IMR-90 (cell line): Measurements from ENCODE around the gene TMEM139. TPM values are rescaled to one million over a fixed set of nuclear protein-coding genes. Genes with fewer than 3 reads are reported as not detected.
"Not testable (repeated sequence)": the region's sequence is repeated elsewhere in the genome, so short reads cannot be mapped to it uniquely, and the experiment has no call there.

Source experiments
- ATAC-seq: fragments of 200-7000 bp; cut with Tn5 transposase; 2 replicates; pipeline ENCODE4 v1.9.1; 2020; ENCODE audit warnings: low read depth, mild to moderate bottlenecking, moderate library complexity
- BruUV-seq: library from RNA; stranded (reverse); fragments of 400-500 nt; replicated peaks from 2 replicates; lab custom pipeline; 2021; lab: Mats Ljungman, UMichigan
- CTCF ChIA-PET: fragments of 300-600 bp; formaldehyde crosslinking; extraction: SDS; loops from one replicate; lab custom pipeline; 2021; ENCODE audit warnings: antibody characterized with exemption; lab: Yijun Ruan, JAX
- POLR2A ChIA-PET: fragments of 300-600 bp; sonication (Branson Sonifier 250); formaldehyde crosslinking; loops from one replicate; lab custom pipeline; 2022; ENCODE audit warnings: antibody characterized with exemption; ENCODE audit not compliant: unreplicated experiment; lab: Charles Lee
- DNase-seq: peaks from one replicate; pipeline ENCODE4 v3.0.0; 2013
- H2AFZ ChIP-seq: replicated peaks from 2 replicates; pipeline ENCODE3; 2013; ENCODE audit warnings: low read length, mild to moderate bottlenecking; ENCODE audit not compliant: poor library complexity
- H2AK5ac ChIP-seq: 2 replicates; pipeline ENCODE4 v1.6.1; 2013; ENCODE audit warnings: low read depth, low read length, inconsistent platforms
- H2AK9ac ChIP-seq: replicated peaks from 2 replicates; pipeline ENCODE3; 2013; ENCODE audit warnings: mild to moderate bottlenecking, low read depth, low read length, moderate library complexity; ENCODE audit not compliant: poor library complexity
- H2BK120ac ChIP-seq: 2 replicates; pipeline ENCODE4 v1.6.1; 2013; ENCODE audit warnings: low read depth, low read length, inconsistent platforms
- H2BK15ac ChIP-seq: 3 replicates; pipeline ENCODE4 v1.6.1; 2013; ENCODE audit warnings: low read depth, low read length, inconsistent platforms
- H2BK20ac ChIP-seq: 2 replicates; pipeline ENCODE4 v1.6.1; 2013; ENCODE audit warnings: low read depth, mild to moderate bottlenecking, inconsistent platforms, low read length, moderate library complexity
- H2BK5ac ChIP-seq: 2 replicates; pipeline ENCODE4 v1.6.1; 2013; ENCODE audit warnings: mild to moderate bottlenecking, low read depth, low read length, inconsistent platforms; ENCODE audit not compliant: poor library complexity, severe bottlenecking
- H3K14ac ChIP-seq: replicated peaks from 2 replicates; pipeline ENCODE4 v1.6.1; 2013; ENCODE audit warnings: low read depth, low read length, inconsistent platforms
- H3K18ac ChIP-seq: 2 replicates; pipeline ENCODE4 v1.6.1; 2013; ENCODE audit warnings: low read depth, low read length, control low read depth
- H3K23ac ChIP-seq: 2 replicates; pipeline ENCODE4 v1.6.1; 2013; ENCODE audit warnings: low read depth, low read length, inconsistent platforms
- H3K27ac ChIP-seq: 2 replicates; pipeline ENCODE4 v1.5.1; 2013; ENCODE audit warnings: mild to moderate bottlenecking, control low read depth, low read length; ENCODE audit not compliant: insufficient read depth
- H3K27me3 ChIP-seq: 2 replicates; pipeline ENCODE4 v1.6.1; 2013; ENCODE audit warnings: low read length; ENCODE audit not compliant: control insufficient read depth, insufficient read depth
- H3K36me3 ChIP-seq: 2 replicates; pipeline ENCODE4 v1.6.1; 2013; ENCODE audit warnings: low read length, mixed read lengths; ENCODE audit not compliant: control insufficient read depth, insufficient read depth
- H3K4ac ChIP-seq: 2 replicates; pipeline ENCODE4 v1.6.1; 2013; ENCODE audit warnings: low read depth, low read length, inconsistent platforms
- H3K4me1 ChIP-seq: 2 replicates; pipeline ENCODE4 v1.6.1; 2013; ENCODE audit warnings: low read length, mixed read lengths; ENCODE audit not compliant: control insufficient read depth, insufficient read depth
- H3K4me2 ChIP-seq: 2 replicates; pipeline ENCODE4 v1.6.1; 2013; ENCODE audit warnings: low read depth, mild to moderate bottlenecking, control low read depth, low read length, moderate library complexity
- H3K4me3 ChIP-seq: 2 replicates; pipeline ENCODE4 v1.5.1; 2013; ENCODE audit warnings: low read depth, mild to moderate bottlenecking, control low read depth, low read length, moderate library complexity; ENCODE audit not compliant: insufficient read depth
- H3K56ac ChIP-seq: 2 replicates; pipeline ENCODE4 v1.6.1; 2013; ENCODE audit warnings: low read length, inconsistent platforms; ENCODE audit not compliant: insufficient read depth; ENCODE audit errors: extremely low read depth
- H3K79me1 ChIP-seq, 2 experiments: 2 replicates each; pipeline ENCODE4 v1.6.1; 2013; ENCODE audit warnings: low read length in 2 of 2, inconsistent platforms in 1 of 2, low read depth in 1 of 2
- H3K9ac ChIP-seq: 2 replicates; pipeline ENCODE4 v1.6.1; 2013; ENCODE audit warnings: low read depth, low read length, control low read depth
- H3K9me1 ChIP-seq: 2 replicates; pipeline ENCODE4 v1.6.1; 2013; ENCODE audit warnings: low read length, inconsistent platforms; ENCODE audit not compliant: insufficient read depth
- H3K9me3 ChIP-seq: 2 replicates; pipeline ENCODE4 v1.6.1; 2013; ENCODE audit warnings: low read length; ENCODE audit not compliant: control insufficient read depth, insufficient read depth
- H4K20me1 ChIP-seq: 2 replicates; pipeline ENCODE4 v1.6.1; 2013; ENCODE audit warnings: low read length, inconsistent platforms; ENCODE audit not compliant: insufficient read depth
- H4K5ac ChIP-seq: 2 replicates; pipeline ENCODE4 v1.6.1; 2013; ENCODE audit warnings: mild to moderate bottlenecking, low read depth, low read length, control low read depth
- H4K8ac ChIP-seq, 2 experiments: 2 replicates each; pipeline ENCODE4 v1.6.1; 2013; ENCODE audit warnings: low read depth in 2 of 2, low read length in 2 of 2, control low read depth in 1 of 2, inconsistent platforms in 1 of 2
- H4K91ac ChIP-seq: 2 replicates; pipeline ENCODE4 v1.6.1; 2013; ENCODE audit warnings: low read depth, low read length, inconsistent platforms; ENCODE audit not compliant: insufficient read depth
- WGBS, 2 experiments: methylation state at CpG; one replicate each; pipeline versions ENCODE4 v1.1.5 to v1.1.7; 2013; ENCODE audit warnings: missing lambda C conversion rate in 2 of 2; ENCODE audit not compliant: insufficient read length in 1 of 2; ENCODE audit errors: extremely low coverage in 2 of 2; 5-methylcytosine and 5-hydroxymethylcytosine counted together
- dilution Hi-C: fragments of 300-500 bp; cut with HindIII; formaldehyde crosslinking; loops from one replicate; pipeline ENCODE4 v1.14.3; 2018; ENCODE audit warnings: low sequenced_read_pairs; ENCODE audit not compliant: unreplicated experiment
- in situ Hi-C: fragments of 300-500 bp; cut with MboI; formaldehyde crosslinking; loops from 3 replicates; pipeline ENCODE4 v1.14.3; 2019; ENCODE audit warnings: low sequenced_read_pairs, inconsistent platforms, mixed read lengths
- intact Hi-C: fragments of 100-400 bp; cut with micrococcal nuclease; formaldehyde crosslinking; loops from 2 replicates; pipeline ENCODE4 v1.10.0; 2022
- polyA plus RNA-seq, 3 experiments: library from polyadenylated mRNA; depleted of rRNA; stranded (reverse); fragments of >200 nt; gene quantifications; 2 replicates each; pipeline ENCODE4 v1.2.3, GENCODE V29; 2012; ENCODE audit warnings: low replicate concordance in 1 of 3
- total RNA-seq: library from RNA; depleted of rRNA; stranded (reverse); fragments of >200 nt; gene quantifications from 2 replicates; pipeline ENCODE4 v1.2.3, GENCODE V29; 2012

TMEM139 gene
- total and polyA plus RNA-seq, 2 of the 4 experiments (the other 2 are of a cell fraction) = 0.07 TPM; not detected in 1

- H4K5ac ChIP-seq, in situ Hi-C loops, intact Hi-C loops, H3K27ac ChIP-seq, H4K8ac ChIP-seq, H2AFZ ChIP-seq, H2AK9ac ChIP-seq, H3K4me1 ChIP-seq, POLR2A ChIA-PET, H3K9me1 ChIP-seq, H2BK5ac ChIP-seq, H4K20me1 ChIP-seq, H2BK120ac ChIP-seq, H3K4me3 ChIP-seq, CTCF ChIA-PET, H3K18ac ChIP-seq, H3K9me3 ChIP-seq, H2BK15ac ChIP-seq, H3K9ac ChIP-seq, ATAC-seq, H2AK5ac ChIP-seq, dilution Hi-C loops, H3K56ac ChIP-seq, H2BK20ac ChIP-seq, H4K91ac ChIP-seq, DNase-seq, H3K27me3 ChIP-seq, BruUV-seq: not testable (repeated sequence)
- peak overlapping the region; percentile 48; the same call in 1 of the 2 replicates for H3K14ac ChIP-seq
- no CpG with 5 or more reads among the region's 4 CpGs for WGBS, 2 experiments
- peaks cover 19% of the 10 kb centered on the region for H3K36me3 ChIP-seq
- H3K4me2 ChIP-seq = peak overlapping the region; percentile 82; the same call in 1 of the 2 replicates
- peaks cover 13 to 41% of the 10 kb centered on the region in 2 experiments; a peak in 3 of 4 replicates for H3K79me1 ChIP-seq
- H3K23ac ChIP-seq = 0 out of 2 replicates have a peak overlapping the region, but pooled peaks have one; percentile 11
- H3K4ac ChIP-seq = 0 out of 2 replicates have a peak overlapping the region, but pooled peaks have one; percentile 22
Observed at GRCh38 chr7:143289888-143290287, 5.1 kb downstream of the TMEM139 start.
